ENCODE results near the gene RAP2A.

RAP2A gene

DNA sequence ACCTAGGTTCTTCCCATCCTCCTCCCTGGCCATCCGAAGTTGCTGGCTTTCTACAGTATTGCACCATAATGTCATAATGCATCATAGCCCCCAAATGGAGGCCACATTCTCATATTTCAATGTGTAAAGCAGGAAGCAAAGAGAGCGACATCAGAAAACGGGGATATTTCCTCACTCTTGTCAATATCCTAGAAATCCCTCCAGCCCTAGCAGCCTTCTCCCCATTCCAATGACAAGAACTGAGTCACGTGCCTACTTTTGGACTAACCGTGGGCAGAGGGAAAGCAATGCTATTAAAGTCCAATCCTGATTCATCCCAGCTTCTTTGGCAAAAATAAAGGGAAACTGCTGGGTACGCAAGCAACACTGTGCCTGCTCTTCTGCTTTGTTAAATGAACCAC, 4.3 kb upstream of the RAP2A start:
- TF ChIP-seq CTCF (conservative IDR thresholded peaks at IDR 0.05; ENCODE audit: low read depth, low read length) = no peak
- Histone ChIP-seq H3K4me1 (ENCODE audit: low read depth, poor library complexity, severe bottlenecking) (no peaks in the 10 kb centered on the region), H3K36me3 (ENCODE audit: insufficient read depth) (no peaks in the 10 kb centered on the region), H3K27me3 (ENCODE audit: insufficient read depth, low read depth) (no peaks in the 10 kb centered on the region), H3K4me2 (no peak overlapping the region), H2AFZ (ENCODE audit: low read depth) (no peak overlapping the region), H3K4me3 (IDR thresholded peaks at IDR 0.05; ENCODE audit: insufficient read depth, low read depth, low read length) (no peak overlapping the region), H3K79me2 (ENCODE audit: insufficient read depth, low read depth) (no peaks in the 10 kb centered on the region), H3K27ac (no peak overlapping the region), H3K9ac (no peak overlapping the region), H4K20me1 (ENCODE audit: insufficient read depth) (no peaks in the 10 kb centered on the region)

GRCh38 chr13:97430296-97430695, 3.7 kb upstream of the RAP2A start:
- Histone ChIP-seq H4K20me1 (ENCODE audit: insufficient read depth) (no peaks in the 10 kb centered on the region), H3K27ac (no peak overlapping the region), H3K4me1 (ENCODE audit: low read depth, poor library complexity, severe bottlenecking) (no peaks in the 10 kb centered on the region), H3K9ac (no peak overlapping the region), H3K79me2 (ENCODE audit: insufficient read depth, low read depth) (no peaks in the 10 kb centered on the region), H3K4me2 (no peak overlapping the region), H2AFZ (ENCODE audit: low read depth) (no peak overlapping the region), H3K4me3 (IDR thresholded peaks at IDR 0.05; ENCODE audit: insufficient read depth, low read depth, low read length) (no peak overlapping the region), H3K36me3 (ENCODE audit: insufficient read depth) (no peaks in the 10 kb centered on the region), H3K27me3 (ENCODE audit: insufficient read depth, low read depth) (no peaks in the 10 kb centered on the region)
- no peak for TF ChIP-seq CTCF (conservative IDR thresholded peaks at IDR 0.05; ENCODE audit: low read depth, low read length)

- Histone ChIP-seq H3K27me3 (ENCODE audit: insufficient read depth, low read depth) (no peaks in the 10 kb centered on the region), H3K9ac (no peak overlapping the region), H3K27ac (no peak overlapping the region), H3K4me1 (ENCODE audit: low read depth, poor library complexity, severe bottlenecking) (peaks cover 8% of the 10 kb centered on the region), H3K4me3 (IDR thresholded peaks at IDR 0.05; ENCODE audit: insufficient read depth, low read depth, low read length) (no peak overlapping the region), H4K20me1 (ENCODE audit: insufficient read depth) (no peaks in the 10 kb centered on the region), H3K79me2 (ENCODE audit: insufficient read depth, low read depth) (0 out of 2 replicates have a peak, but pooled peaks cover 7% of the 10 kb centered on the region), H3K36me3 (ENCODE audit: insufficient read depth) (no peaks in the 10 kb centered on the region), H3K4me2 (no peak overlapping the region), H2AFZ (ENCODE audit: low read depth) (no peak overlapping the region)
- TF ChIP-seq CTCF (conservative IDR thresholded peaks at IDR 0.05; ENCODE audit: low read depth, low read length) = no peak
Observed at GRCh38 chr13:97431171-97431764, 2.7 kb upstream of the RAP2A start.

DNA sequence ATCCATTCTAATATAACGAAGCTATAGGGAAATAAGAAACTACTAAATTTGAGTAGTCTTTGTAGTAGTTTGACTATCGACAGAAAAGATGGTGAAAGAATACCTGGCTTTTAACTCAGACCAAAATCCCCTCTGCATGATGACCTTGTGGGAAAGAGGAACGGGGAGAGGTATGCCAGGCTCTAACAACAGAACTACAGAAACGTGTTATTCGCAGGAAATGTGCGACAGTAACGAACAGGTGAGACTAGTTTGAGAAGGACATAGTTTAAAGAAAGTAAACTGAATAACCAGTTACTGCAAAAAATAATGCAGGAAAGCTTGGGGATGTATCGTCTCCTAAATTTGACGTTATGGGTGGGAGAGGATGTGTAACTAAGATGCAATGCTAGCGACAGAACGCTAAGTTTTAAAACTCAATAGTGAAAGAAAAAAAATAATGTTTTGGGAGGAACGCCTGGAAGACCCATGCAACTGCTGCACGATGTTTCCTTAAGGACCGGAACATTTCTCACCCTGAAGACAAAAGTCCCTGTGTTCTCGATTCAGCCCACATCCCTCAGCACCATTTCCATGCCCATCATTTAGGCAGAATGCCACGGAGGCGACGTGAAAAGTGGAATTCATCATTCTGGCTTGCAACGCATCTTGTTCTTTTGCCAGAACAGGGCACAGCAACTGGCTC, 1.6 kb upstream of the RAP2A start:
- peak overlapping the region; percentile 52 for H3K4me2 ChIP-seq
- no peak overlapping the region for H3K9ac ChIP-seq
- no peaks in the 10 kb centered on the region for H4K20me1 ChIP-seq (ENCODE audit: insufficient read depth)
- peaks cover 9% of the 10 kb centered on the region for H3K4me1 ChIP-seq (ENCODE audit: low read depth, poor library complexity, severe bottlenecking)
- H3K4me3 ChIP-seq (IDR thresholded peaks at IDR 0.05; ENCODE audit: insufficient read depth, low read depth, low read length) = no peak overlapping the region
- TF ChIP-seq CTCF (conservative IDR thresholded peaks at IDR 0.05; ENCODE audit: low read depth, low read length) = no peak
- H3K27ac ChIP-seq = no peak overlapping the region
- no peaks in the 10 kb centered on the region for H3K27me3 ChIP-seq (ENCODE audit: insufficient read depth, low read depth)
- H3K36me3 ChIP-seq (ENCODE audit: insufficient read depth) = no peaks in the 10 kb centered on the region
- H3K79me2 ChIP-seq (ENCODE audit: insufficient read depth, low read depth) = peaks cover 17% of the 10 kb centered on the region; the same call in 1 of the 2 replicates
- H2AFZ ChIP-seq (ENCODE audit: low read depth) = peak overlapping the region; percentile 77

All from KMS-11 (cell line).